Measurements from ENCODE around the gene RAB31.

GRCh38 chr18:9859232-9859631, 151.1 kb downstream of the RAB31 start:
- TF ChIP-seq CTCF (IDR thresholded peaks at IDR 0.05 in 8 of 11, conservative IDR thresholded peaks at IDR 0.05 in 3 of 11) (no peak), POLR2AphosphoS5 (IDR thresholded peaks at IDR 0.05) (no peak)
